ENCODE data around the gene ACBD3. TPM values are rescaled to one million over a fixed set of nuclear protein-coding genes. Genes with fewer than 3 reads are reported as not detected.

The ACBD3 gene
- total and polyA plus RNA-seq, 2 of the 8 experiments (the other 6 are each of a cell fraction or from before 2014, with no cell fraction given), result 8.4 to 29.4 TPM

GRCh38 chr1:226135059-226135651, 51.4 kb downstream of the ACBD3 start:
- H2BK20ac ChIP-seq (ENCODE audit: low read length), result no peak overlapping the region
- H2AK5ac ChIP-seq (ENCODE audit: low read depth, low read length), result no peak overlapping the region
- 79% methylated on average over 21 of the region's 21 CpGs; no CpG with 5 or more reads in 1 of the 2 experiments for WGBS, 2 experiments (ENCODE audit: extremely low coverage in 1 of 2, insufficient coverage in 1 of 2, insufficient read length in 1 of 2, insufficient replicate concordance in 2 of 2, low coverage in 1 of 2, low lambda C conversion rate in 2 of 2, missing lambda C conversion rate in 1 of 2)
- ChIA-PET POLR2A (ENCODE audit: partially characterized antibody) (interaction anchor here (0.6 to 1.6 kb wide), 2 partner anchors 24 to 66 kb away, joined by 4 read pairs; no protein-coding TSS in a partner anchor), CTCF (ENCODE audit: partially characterized antibody) (interaction anchor here (0.7 to 7.4 kb wide), 2 partner anchors 10 to 20 kb away, joined by 3 to 66 read pairs; no protein-coding TSS in a partner anchor)
- H3K79me1 ChIP-seq (ENCODE audit: low read depth, low read length), result no peaks in the 10 kb centered on the region
- H3K14ac ChIP-seq (ENCODE audit: insufficient read length), result no peak overlapping the region
- no peaks in the 10 kb centered on the region for H3K27me3 ChIP-seq (replicated peaks in 1 of 4; ENCODE audit: control insufficient read depth in 3 of 4, extremely low read depth in 1 of 4, insufficient read depth in 3 of 4, low read length in 3 of 4)
- H3K4ac ChIP-seq (replicated peaks; ENCODE audit: insufficient read length, low read depth, low read length), result no peak overlapping the region
- no peaks in the 10 kb centered on the region for H3K36me3 ChIP-seq (ENCODE audit: control insufficient read depth in 2 of 4, insufficient read depth in 4 of 4, low read length in 3 of 4)
- H3K27ac ChIP-seq (ENCODE audit: low read depth, low read length), result no peak overlapping the region
- H2BK15ac ChIP-seq (ENCODE audit: low read length), result peak overlapping the region; percentile 33; the same call in 1 of the 2 replicates
- H4K91ac ChIP-seq (replicated peaks; ENCODE audit: insufficient read length, low read length), result no peak overlapping the region
- no peaks in the 10 kb centered on the region for H4K20me1 ChIP-seq (replicated peaks in 1 of 2; ENCODE audit: control insufficient read depth in 1 of 2, insufficient read depth in 2 of 2, low read length in 2 of 2)
- H4K8ac ChIP-seq (ENCODE audit: extremely low read depth, insufficient read depth, low read length), result no peak overlapping the region; the same call in 1 of the 2 replicates
- H3K4me1 ChIP-seq (replicated peaks in 1 of 4; ENCODE audit: control insufficient read depth in 3 of 4, insufficient read depth in 4 of 4, low read length in 3 of 4), result peaks cover 3 to 11% (median 7%) of the 10 kb centered on the region in 4 experiments; a peak in 6 of 7 replicates
- peak overlapping the region; percentile 17; the same call in 1 of the 2 replicates for H3K18ac ChIP-seq (ENCODE audit: extremely low read depth, low read length)
- no peaks in the 10 kb centered on the region for H3K23me2 ChIP-seq (ENCODE audit: low read depth, low read length)
- no peak overlapping the region for H4K5ac ChIP-seq (ENCODE audit: insufficient read length, low read depth, low read length)
- no peak overlapping the region for H3K4me3 ChIP-seq (ENCODE audit: extremely low read depth in 1 of 4, insufficient read depth in 2 of 4, low read depth in 3 of 4, low read length in 4 of 4)
- H2AFZ ChIP-seq (ENCODE audit: low read length), result no peak overlapping the region; the same call in 1 of the 2 replicates
- H3K9ac ChIP-seq (replicated peaks in 1 of 4; ENCODE audit: extremely low read depth in 1 of 4, low read depth in 3 of 4, low read length in 3 of 4), result no peak overlapping the region
- H2BK120ac ChIP-seq (replicated peaks; ENCODE audit: low read depth, low read length), result no peak overlapping the region
- H2BK5ac ChIP-seq (ENCODE audit: low read depth, low read length), result peak overlapping the region; percentile 32; the same call in 1 of the 2 replicates
- TF ChIP-seq SRF (IDR thresholded peaks at IDR 0.05; ENCODE audit: low read depth, low read length), result peak; percentile 56; the same call in 1 of the 2 replicates
- TF ChIP-seq GTF2F1 (IDR thresholded peaks at IDR 0.05; ENCODE audit: borderline replicate concordance, low read depth, low read length), result no peak
- no peak for TF ChIP-seq ATF3 (IDR thresholded peaks at IDR 0.05; ENCODE audit: insufficient read depth, low read depth, low read length)
- TF ChIP-seq SIN3A (conservative IDR thresholded peaks at IDR 0.05 in 1 of 2, IDR thresholded peaks at IDR 0.05 in 1 of 2; ENCODE audit: low read depth in 1 of 2, low read length in 2 of 2), result no peak
- no peak for FAIRE-seq
- H3K79me2 ChIP-seq (ENCODE audit: control insufficient read depth in 1 of 2, insufficient read depth in 2 of 2, low read length in 2 of 2), result no peaks in the 10 kb centered on the region
- peak in 1 of 2 experiments; percentile 52 for DNase-seq (ENCODE audit: low read depth in 1 of 2, low spot score in 2 of 2)
- H2BK12ac ChIP-seq (ENCODE audit: low read depth, low read length), result peak overlapping the region; percentile 60; the same call in 1 of the 2 replicates
- peak overlapping the region; percentile 20 to 30; a peak in 2 of 4 replicates for H3K4me2 ChIP-seq (ENCODE audit: insufficient read depth in 1 of 2, low read depth in 2 of 2, low read length in 2 of 2)
- no peaks in the 10 kb centered on the region for H3K9me3 ChIP-seq (ENCODE audit: insufficient read depth in 2 of 2, low read depth in 1 of 2, low read length in 1 of 2)
- no peak overlapping the region for H3K23ac ChIP-seq (ENCODE audit: insufficient read length)
- no peak overlapping the region for H3K56ac ChIP-seq (replicated peaks; ENCODE audit: insufficient read length, low read depth, low read length)
